DMS53 treated with DMSO at 0.1 percent for 48 hours (cell line): ENCODE measurements around the gene ZBTB18.
A peak's percentile ranks its signal among the peaks of the same experiment; 100 is the strongest.

ENCODE experiments used
- DNase-seq: peaks from one replicate; lab custom pipeline; 2025; ENCODE audit not compliant: unreplicated experiment; lab: John Stamatoyannopoulos, UW

Gene ZBTB18

GRCh38 chr1:244060686-244061085 is 9.6 kb downstream of the ZBTB18 start:
- DNase-seq = peak; percentile 73

GRCh38 chr1:244062156-244062725 is 11.2 kb downstream of the ZBTB18 start:
- no peak for DNase-seq

- no peak for DNase-seq
Measured at GRCh38 chr1:244063498-244063897, 12.4 kb downstream of the ZBTB18 start.

GRCh38 chr1:244064621-244065020 is 13.5 kb downstream of the ZBTB18 start:
- DNase-seq = no peak

GRCh38 chr1:244065063-244065793 is 14.1 kb downstream of the ZBTB18 start:
- DNase-seq = peak; percentile 15

- DNase-seq = no peak
Measured at GRCh38 chr1:244065960-244066388, 14.9 kb downstream of the ZBTB18 start.

- no peak for DNase-seq
Measured at GRCh38 chr1:244066954-244067716, 16.1 kb downstream of the ZBTB18 start.

GRCh38 chr1:244067893-244068292 is 16.8 kb downstream of the ZBTB18 start:
- DNase-seq = no peak

GRCh38 chr1:244068567-244068966 is 17.5 kb downstream of the ZBTB18 start:
- no peak for DNase-seq

GRCh38 chr1:244069326-244069898 is 18.3 kb downstream of the ZBTB18 start:
- DNase-seq = no peak

- DNase-seq = peak; percentile 15
Measured at GRCh38 chr1:244074559-244075171, 23.6 kb downstream of the ZBTB18 start.

- DNase-seq = no peak
Measured at GRCh38 chr1:244075247-244075722, 24.2 kb downstream of the ZBTB18 start.

- no peak for DNase-seq
Measured at GRCh38 chr1:244076740-244077139, 25.7 kb downstream of the ZBTB18 start.

GRCh38 chr1:244077473-244078220 is 26.6 kb downstream of the ZBTB18 start:
- no peak for DNase-seq

GRCh38 chr1:244080343-244080929 is 29.4 kb downstream of the ZBTB18 start:
- no peak for DNase-seq

- no peak for DNase-seq
Measured at GRCh38 chr1:244082969-244083368, 31.9 kb downstream of the ZBTB18 start.

- DNase-seq = no peak
Measured at GRCh38 chr1:244083383-244083943, 32.4 kb downstream of the ZBTB18 start.

GRCh38 chr1:244084763-244085162 is 33.7 kb downstream of the ZBTB18 start:
- no peak for DNase-seq

- DNase-seq = no peak
Measured at GRCh38 chr1:244085891-244086290, 34.8 kb downstream of the ZBTB18 start.
